ENCODE measurements around the gene PACS2. TPM values are rescaled to one million over a fixed set of nuclear protein-coding genes. Genes with fewer than 3 reads are reported as not detected.
"Not testable (repeated sequence)": the region's sequence is repeated elsewhere in the genome, so short reads cannot be mapped to it uniquely, and the experiment has no call there.

Gene PACS2
- total RNA-seq, 2 donors from 2014 or later, result 117 to 121 TPM

DNA sequence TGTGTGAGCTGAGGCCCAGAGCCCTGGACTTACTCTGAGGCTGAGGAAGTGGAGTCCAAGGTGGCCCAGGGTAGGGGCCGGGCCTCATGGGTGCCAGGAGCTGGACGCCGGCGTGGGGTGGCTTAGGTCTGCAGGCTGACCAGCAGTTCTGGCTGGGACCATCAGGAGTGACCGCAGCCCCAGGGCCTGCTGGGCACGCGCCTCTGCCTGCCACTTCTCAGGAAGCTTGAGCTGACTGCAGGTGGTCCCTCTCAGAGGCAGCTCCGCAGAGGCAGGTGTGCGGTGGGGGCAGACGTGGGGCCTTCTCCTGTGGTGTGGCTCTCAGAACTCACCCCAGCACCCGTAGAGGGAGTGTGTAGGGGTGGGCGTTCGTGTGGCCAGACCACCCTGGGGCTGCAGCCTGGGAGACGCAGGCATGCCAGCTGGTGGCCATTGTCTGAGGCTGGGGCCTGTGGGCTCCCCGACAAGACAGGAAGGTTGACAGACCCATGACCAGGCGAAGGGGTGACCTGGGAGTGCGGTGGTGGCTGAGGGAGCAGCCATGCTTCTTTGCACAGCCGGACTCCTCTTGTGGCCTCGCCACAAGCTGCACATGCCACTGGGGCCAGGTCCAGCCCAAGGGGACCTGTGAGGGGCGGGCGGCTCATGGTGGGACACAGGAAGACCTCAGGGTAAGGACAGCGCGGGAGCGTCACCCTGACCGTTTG lies 43.7 kb downstream of the PACS2 start:
- no peaks in the 10 kb centered on the region for H3K27me3 ChIP-seq (ENCODE audit: control insufficient read depth, insufficient read depth, low read length, poor library complexity, severe bottlenecking)
- peaks cover 11% of the 10 kb centered on the region for H3K36me3 ChIP-seq (ENCODE audit: control insufficient read depth, insufficient read depth, low read length)
- peaks cover 26% of the 10 kb centered on the region for H3K36me3 Mint-ChIP-seq (ENCODE audit: low read depth)
- H3K4me3 ChIP-seq (ENCODE audit: low read length), result no peak overlapping the region
- no peak overlapping the region for H3K27ac ChIP-seq (ENCODE audit: low read depth, low read length)
- no peaks in the 10 kb centered on the region for H3K27me3 Mint-ChIP-seq (ENCODE audit: insufficient read depth)
- no peak for DNase-seq
- H3K9ac ChIP-seq (ENCODE audit: extremely low read depth, low read length, poor library complexity, severe bottlenecking), result no peak overlapping the region
- no peaks in the 10 kb centered on the region for H3K9me3 Mint-ChIP-seq
- no peak overlapping the region for H3K4me3 Mint-ChIP-seq
- H3K9me3 ChIP-seq (ENCODE audit: control insufficient read depth, low read length), result peaks cover 5% of the 10 kb centered on the region
- no peaks in the 10 kb centered on the region for H3K4me1 ChIP-seq (ENCODE audit: control insufficient read depth, insufficient read depth, low read length)
- TF ChIP-seq, protein P1, sequence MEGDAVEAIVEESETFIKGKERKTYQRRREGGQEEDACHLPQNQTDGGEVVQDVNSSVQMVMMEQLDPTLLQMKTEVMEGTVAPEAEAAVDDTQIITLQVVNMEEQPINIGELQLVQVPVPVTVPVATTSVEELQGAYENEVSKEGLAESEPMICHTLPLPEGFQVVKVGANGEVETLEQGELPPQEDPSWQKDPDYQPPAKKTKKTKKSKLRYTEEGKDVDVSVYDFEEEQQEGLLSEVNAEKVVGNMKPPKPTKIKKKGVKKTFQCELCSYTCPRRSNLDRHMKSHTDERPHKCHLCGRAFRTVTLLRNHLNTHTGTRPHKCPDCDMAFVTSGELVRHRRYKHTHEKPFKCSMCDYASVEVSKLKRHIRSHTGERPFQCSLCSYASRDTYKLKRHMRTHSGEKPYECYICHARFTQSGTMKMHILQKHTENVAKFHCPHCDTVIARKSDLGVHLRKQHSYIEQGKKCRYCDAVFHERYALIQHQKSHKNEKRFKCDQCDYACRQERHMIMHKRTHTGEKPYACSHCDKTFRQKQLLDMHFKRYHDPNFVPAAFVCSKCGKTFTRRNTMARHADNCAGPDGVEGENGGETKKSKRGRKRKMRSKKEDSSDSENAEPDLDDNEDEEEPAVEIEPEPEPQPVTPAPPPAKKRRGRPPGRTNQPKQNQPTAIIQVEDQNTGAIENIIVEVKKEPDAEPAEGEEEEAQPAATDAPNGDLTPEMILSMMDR (conservative IDR thresholded peaks at IDR 0.05), result no peak
- no peak overlapping the region for H3K27ac Mint-ChIP-seq
- 94 to 97% methylated on average over 20 to 25 of the region's 25 CpGs for WGBS, 2 experiments (ENCODE audit: insufficient coverage in 1 of 2, insufficient read length in 1 of 2)
- no peaks in the 10 kb centered on the region for H3K4me1 Mint-ChIP-seq

DNA sequence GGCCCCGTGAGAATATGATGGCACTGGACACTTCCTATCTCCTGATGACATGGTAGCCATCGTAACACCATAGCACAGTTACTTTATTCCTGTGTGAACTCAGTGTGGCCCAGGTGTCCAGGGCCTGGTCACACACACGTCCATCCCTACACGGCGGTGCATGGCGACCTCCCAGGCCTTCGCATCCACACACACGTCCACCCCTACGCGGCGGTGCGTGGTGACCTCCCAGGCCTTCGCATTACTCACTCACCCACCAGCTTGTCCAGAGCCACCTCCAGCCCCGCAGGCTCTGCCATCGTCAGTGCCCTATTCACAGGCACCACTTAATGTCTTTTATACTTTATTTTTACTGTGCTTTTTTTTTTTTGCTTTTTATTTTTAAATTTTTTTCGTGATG lies 44.4 kb downstream of the PACS2 start:
- no peak overlapping the region for H3K27ac ChIP-seq (ENCODE audit: low read depth, low read length)
- Mint-ChIP-seq H3K4me3 (no peak overlapping the region), H3K9me3 (no peaks in the 10 kb centered on the region), H3K36me3 (ENCODE audit: low read depth) (peaks cover 27% of the 10 kb centered on the region), H3K27ac (no peak overlapping the region), H3K4me1 (no peaks in the 10 kb centered on the region), H3K27me3 (ENCODE audit: insufficient read depth) (no peaks in the 10 kb centered on the region)
- peaks cover 11% of the 10 kb centered on the region for H3K36me3 ChIP-seq (ENCODE audit: control insufficient read depth, insufficient read depth, low read length)
- H3K4me1 ChIP-seq (ENCODE audit: control insufficient read depth, insufficient read depth, low read length), result no peaks in the 10 kb centered on the region
- WGBS, 2 experiments (ENCODE audit: insufficient coverage in 1 of 2, insufficient read length in 1 of 2), result 93 to 100% methylated on average over 14 to 16 of the region's 16 CpGs
- TF ChIP-seq, protein P1 (conservative IDR thresholded peaks at IDR 0.05), result no peak
- H3K9ac ChIP-seq (ENCODE audit: extremely low read depth, low read length, poor library complexity, severe bottlenecking), result no peak overlapping the region
- H3K9me3 ChIP-seq (ENCODE audit: control insufficient read depth, low read length), result peaks cover 5% of the 10 kb centered on the region
- no peak overlapping the region for H3K4me3 ChIP-seq (ENCODE audit: low read length)
- DNase-seq, result no peak
- H3K27me3 ChIP-seq (ENCODE audit: control insufficient read depth, insufficient read depth, low read length, poor library complexity, severe bottlenecking), result no peaks in the 10 kb centered on the region

DNA sequence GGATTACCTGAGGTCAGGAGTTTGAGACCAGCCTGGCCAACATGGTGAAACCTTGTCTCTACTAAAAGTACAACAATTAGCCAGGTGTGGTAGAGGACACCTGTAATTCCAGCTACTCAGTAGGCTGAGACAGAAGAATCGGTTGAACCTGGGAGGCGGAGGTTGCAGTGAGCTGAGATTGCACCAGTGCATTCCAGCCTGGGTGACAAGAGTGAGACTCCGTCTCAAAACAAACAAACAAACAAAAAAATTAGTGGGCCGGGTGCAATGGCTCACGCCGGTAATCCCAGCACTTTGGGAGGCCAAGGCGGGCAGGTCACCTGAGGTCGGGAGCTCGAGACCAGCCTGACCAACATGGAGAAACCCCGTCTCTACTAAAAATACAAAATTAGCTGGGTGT lies 46.9 kb downstream of the PACS2 start:
- H3K4me1 ChIP-seq (ENCODE audit: control insufficient read depth, insufficient read depth, low read length); H3K27me3 Mint-ChIP-seq (ENCODE audit: insufficient read depth); H3K27ac Mint-ChIP-seq; H3K4me1 Mint-ChIP-seq; DNase-seq; H3K9ac ChIP-seq (ENCODE audit: extremely low read depth, low read length, poor library complexity, severe bottlenecking); H3K27ac ChIP-seq (ENCODE audit: low read depth, low read length); H3K4me3 Mint-ChIP-seq; H3K27me3 ChIP-seq (ENCODE audit: control insufficient read depth, insufficient read depth, low read length, poor library complexity, severe bottlenecking); H3K9me3 ChIP-seq (ENCODE audit: control insufficient read depth, low read length); H3K9me3 Mint-ChIP-seq; H3K4me3 ChIP-seq (ENCODE audit: low read length): not testable (repeated sequence)
- H3K36me3 Mint-ChIP-seq (ENCODE audit: low read depth), result peaks cover 23% of the 10 kb centered on the region
- WGBS, 2 experiments (ENCODE audit: insufficient coverage in 1 of 2, insufficient read length in 1 of 2), result 95 to 97% methylated on average over 6 to 9 of the region's 10 CpGs
- H3K36me3 ChIP-seq (ENCODE audit: control insufficient read depth, insufficient read depth, low read length), result peaks cover 11% of the 10 kb centered on the region
